Caco-2 (cell line): ENCODE data around the gene PODXL. TPM values are rescaled to one million over a fixed set of nuclear protein-coding genes. Genes with fewer than 3 reads are reported as not detected.
"Not testable (repeated sequence)": the region's sequence is repeated elsewhere in the genome, so short reads cannot be mapped to it uniquely, and the experiment has no call there.

Source experiments
- BruUV-seq: library from RNA; stranded (reverse); fragments of 400-500 nt; replicated peaks from 2 replicates; lab custom pipeline; 2021; lab: Mats Ljungman, UMichigan
- CTCF ChIA-PET: fragments of 300-600 bp; sonication (Branson Sonifier 250); formaldehyde crosslinking; loops from one replicate; lab custom pipeline; 2022; ENCODE audit warnings: antibody characterized with exemption; lab: Charles Lee
- POLR2A ChIA-PET: fragments of 300-600 bp; sonication (Branson Sonifier 250); formaldehyde crosslinking; loops from one replicate; lab custom pipeline; 2022; ENCODE audit warnings: antibody characterized with exemption; lab: Charles Lee
- DNase-seq, 2 experiments: peaks; one replicate each; pipeline versions ENCODE4 v3.0.0 to v3.0.0-alpha.2; 2020 to 2022
- H3K27me3 ChIP-seq: replicated peaks from 2 replicates; pipeline ENCODE4 v1.6.0; 2011; ENCODE audit warnings: low read length; ENCODE audit not compliant: control insufficient read depth, insufficient read depth
- H3K36me3 ChIP-seq: 2 replicates; pipeline ENCODE4 v1.5.1; 2011; ENCODE audit warnings: low read length; ENCODE audit not compliant: control insufficient read depth, insufficient read depth
- H3K4me1 ChIP-seq: fragments of 250-450 bp; sonication (Bioruptor Pico); 2 replicates; pipeline ENCODE4 v1.5.1; 2020; ENCODE audit warnings: mild to moderate bottlenecking
- H3K4me3 ChIP-seq: 2 replicates; pipeline ENCODE4 v1.5.1; 2011; ENCODE audit warnings: low read depth, mild to moderate bottlenecking, control low read depth, low read length
- H3K9me3 ChIP-seq: fragments of 250-450 bp; sonication (Bioruptor Pico); 2 replicates; pipeline ENCODE4 v1.5.1; 2020; ENCODE audit warnings: mild to moderate bottlenecking, moderate library complexity
- H3K27ac Mint-ChIP-seq: one replicate; pipeline ENCODE4 v1.8.0; 2022; ENCODE audit warnings: mixed read lengths; ENCODE audit not compliant: unreplicated experiment
- H3K27me3 Mint-ChIP-seq: one replicate; pipeline ENCODE4 v1.8.0; 2022; ENCODE audit warnings: mixed read lengths; ENCODE audit not compliant: insufficient read depth, unreplicated experiment
- H3K36me3 Mint-ChIP-seq: one replicate; pipeline ENCODE4 v1.8.0; 2022; ENCODE audit warnings: mild to moderate bottlenecking, mixed read lengths; ENCODE audit not compliant: insufficient read depth, unreplicated experiment
- H3K4me1 Mint-ChIP-seq: one replicate; pipeline ENCODE4 v1.8.0; 2022; ENCODE audit warnings: low read depth, mixed read lengths; ENCODE audit not compliant: unreplicated experiment
- H3K4me3 Mint-ChIP-seq: one replicate; pipeline ENCODE4 v1.8.0; 2022; ENCODE audit warnings: mild to moderate bottlenecking, moderate library complexity, mixed read lengths; ENCODE audit not compliant: unreplicated experiment
- H3K9me3 Mint-ChIP-seq: one replicate; pipeline ENCODE4 v1.8.0; 2022; ENCODE audit warnings: mixed read lengths; ENCODE audit not compliant: unreplicated experiment
- CTCF ChIP-seq, 2 experiments: fragments of 200-600 bp in 1 of 2; IDR thresholded peaks; 1 replicate in 1 of 2; 2 replicates in 1 of 2; pipeline versions ENCODE4 v1.5.1 to v1.8.0; 2011 to 2022; ENCODE audit warnings: antibody characterized with exemption in 1 of 2, control low read depth in 1 of 2, inconsistent platforms in 1 of 2, low read depth in 1 of 2, low read length in 1 of 2, mild to moderate bottlenecking in 1 of 2, moderate library complexity in 1 of 2; ENCODE audit not compliant: insufficient read depth in 1 of 2, severe bottlenecking in 1 of 2, unreplicated experiment in 1 of 2
- intact Hi-C: fragments of 100-400 bp; cut with micrococcal nuclease; formaldehyde crosslinking; loops from one replicate; pipeline ENCODE4 v1.10.0; 2022; ENCODE audit not compliant: unreplicated experiment
- total RNA-seq: library from RNA; stranded (reverse); gene quantifications from 2 replicates; pipeline ENCODE4 v1.2.3, GENCODE V29; 2022

Gene PODXL
- total RNA-seq, 1 experiment from 2014 or later, result 278 TPM

GRCh38 chr7:131517218-131517923 lies 39.1 kb downstream of the PODXL start:
- no TSS peak for BruUV-seq
- Mint-ChIP-seq H3K36me3 (peaks cover 77% of the 10 kb centered on the region), H3K4me3 (no peak overlapping the region), H3K4me1 (peaks cover 33% of the 10 kb centered on the region), H3K27ac (peak overlapping the region; percentile 39), H3K27me3 (no peaks in the 10 kb centered on the region), H3K9me3 (no peaks in the 10 kb centered on the region)
- H3K4me1 ChIP-seq, result peaks cover 30% of the 10 kb centered on the region
- no peak for TF ChIP-seq CTCF (IDR thresholded peaks at IDR 0.05; ENCODE audit: insufficient read depth in 1 of 2, low read depth in 1 of 2, low read length in 1 of 2, severe bottlenecking in 1 of 2, unreplicated experiment in 1 of 2)
- intact Hi-C loops, result no loop called here
- H3K27me3 ChIP-seq, result no peaks in the 10 kb centered on the region
- H3K36me3 ChIP-seq, result no peaks in the 10 kb centered on the region
- peak in 1 of 2 experiments; percentile 13 for DNase-seq
- no peaks in the 10 kb centered on the region for H3K9me3 ChIP-seq
- ChIA-PET POLR2A (no interaction called here), CTCF (no interaction called here)
- no peak overlapping the region for H3K4me3 ChIP-seq

GRCh38 chr7:131515471-131515870 lies 41.0 kb downstream of the PODXL start:
- H3K4me3 ChIP-seq, H3K27ac Mint-ChIP-seq, H3K4me3 Mint-ChIP-seq, H3K9me3 ChIP-seq, POLR2A ChIA-PET, CTCF ChIA-PET, BruUV-seq, H3K36me3 ChIP-seq, H3K27me3 Mint-ChIP-seq, H3K27me3 ChIP-seq, H3K9me3 Mint-ChIP-seq, intact Hi-C loops: not testable (repeated sequence)
- Mint-ChIP-seq H3K36me3 (peaks cover 82% of the 10 kb centered on the region), H3K4me1 (peaks cover 39% of the 10 kb centered on the region)
- peak in 1 of 2 experiments; percentile 21 for DNase-seq
- peaks cover 19% of the 10 kb centered on the region for H3K4me1 ChIP-seq

- ChIA-PET POLR2A (no interaction called here), CTCF (interaction anchor here (0.6 to 1.2 kb wide), 6 partner anchors 9 to 139 kb away, joined by 3 to 9 read pairs (median 3); no protein-coding TSS in a partner anchor)
- intact Hi-C loops, result loop anchor here (1.0 to 5.0 kb wide), 2 partner anchors 34 to 141 kb away; no protein-coding TSS in a partner anchor
- H3K27ac Mint-ChIP-seq, result peak overlapping the region; percentile 4
- H3K36me3 Mint-ChIP-seq, result peaks cover 83% of the 10 kb centered on the region
- Histone ChIP-seq H3K9me3 (no peaks in the 10 kb centered on the region), H3K36me3 (no peaks in the 10 kb centered on the region), H3K4me3 (no peak overlapping the region), H3K4me1 (peaks cover 19% of the 10 kb centered on the region), H3K27me3 (no peaks in the 10 kb centered on the region)
- peak; percentile 85 to 88 for DNase-seq
- TF ChIP-seq CTCF (IDR thresholded peaks at IDR 0.05; ENCODE audit: insufficient read depth in 1 of 2, low read depth in 1 of 2, low read length in 1 of 2, severe bottlenecking in 1 of 2, unreplicated experiment in 1 of 2), result peak; percentile 93 to 95
- no peaks in the 10 kb centered on the region for H3K27me3 Mint-ChIP-seq
- no TSS peak for BruUV-seq
- peaks cover 45% of the 10 kb centered on the region for H3K4me1 Mint-ChIP-seq
- H3K4me3 Mint-ChIP-seq, result no peak overlapping the region
- H3K9me3 Mint-ChIP-seq, result no peaks in the 10 kb centered on the region
These were observed 43.0 kb downstream of the PODXL start for GRCh38 chr7:131513245-131514061.
